Measurements from ENCODE around the gene TP53TG5.

TP53TG5 gene

DNA sequence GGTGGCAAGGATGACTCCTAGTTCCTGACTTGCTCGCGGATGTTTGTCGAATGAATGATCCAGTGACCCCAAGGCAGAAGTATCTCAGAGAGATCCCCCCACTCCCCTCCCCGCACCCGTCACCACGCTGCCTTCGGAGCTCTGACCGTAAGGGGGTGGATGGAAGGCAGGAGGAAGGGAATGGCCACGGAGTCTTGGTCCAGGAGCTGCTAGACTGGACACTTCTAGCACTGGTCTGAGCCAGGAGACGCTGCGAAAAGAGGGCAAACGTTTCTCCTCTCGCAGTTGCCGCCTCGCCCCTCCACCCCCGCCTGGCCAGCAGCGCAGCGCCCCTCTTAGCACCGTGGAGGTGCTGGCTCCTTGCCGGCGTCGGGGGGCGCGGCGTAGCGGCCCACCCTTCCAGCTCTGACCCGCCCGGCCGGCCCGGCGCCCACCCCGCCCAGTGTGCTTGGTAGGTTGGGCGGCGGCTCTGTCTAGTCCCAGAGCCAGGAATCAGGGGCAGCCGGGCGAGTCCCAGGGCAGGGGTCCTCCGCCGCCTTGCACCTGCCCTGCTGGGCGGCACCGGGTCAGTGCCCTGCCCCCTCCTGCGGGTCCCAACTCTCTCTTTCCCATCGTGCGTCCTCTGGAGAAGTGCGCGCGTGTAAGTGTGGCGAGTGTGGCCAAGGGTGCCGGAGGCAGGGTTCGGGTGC, 27.6 kb upstream of the TP53TG5 start:
- no peak for DNase-seq (ENCODE audit: low read depth)

DNA sequence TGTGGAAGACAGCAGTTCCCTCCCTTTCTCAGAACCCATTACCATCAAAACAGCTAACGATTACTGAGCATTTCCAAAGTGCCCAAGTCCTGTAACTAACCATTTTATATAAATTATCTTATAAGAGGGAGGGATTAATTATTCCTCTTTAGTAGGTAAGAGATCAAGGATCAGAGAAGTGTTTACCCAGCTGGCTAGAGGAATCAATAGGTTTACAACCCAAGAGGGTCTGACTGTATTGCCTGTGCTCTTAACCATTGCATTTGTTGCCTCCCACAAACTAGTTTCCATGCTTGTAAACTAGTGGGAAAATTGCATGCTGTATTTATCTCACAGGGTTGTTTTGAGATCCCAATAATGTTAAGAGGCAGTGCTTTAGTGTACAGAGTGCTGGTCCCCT, 26.3 kb upstream of the TP53TG5 start:
- no peak for DNase-seq (ENCODE audit: low read depth)

DNA sequence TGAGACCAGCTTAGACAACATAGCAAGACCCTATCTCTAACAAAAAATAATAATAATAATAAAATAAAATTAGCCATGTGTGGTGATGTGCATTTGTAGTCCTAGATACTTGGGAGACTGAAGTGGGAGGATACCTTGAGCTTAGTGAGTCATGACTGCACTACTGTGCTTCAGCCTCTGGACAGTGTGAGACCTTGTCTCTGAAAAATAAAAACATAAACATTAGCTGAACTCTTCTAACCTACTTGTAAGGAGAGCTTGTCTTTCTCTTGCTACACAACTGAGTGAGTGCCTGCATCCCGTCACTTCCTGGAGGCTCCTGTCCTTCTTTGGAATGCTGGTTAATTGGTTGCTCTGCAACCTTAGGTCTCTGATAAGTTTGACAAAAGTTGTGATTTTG, 24.8 kb upstream of the TP53TG5 start:
- DNase-seq (ENCODE audit: low read depth), result no peak

DNA sequence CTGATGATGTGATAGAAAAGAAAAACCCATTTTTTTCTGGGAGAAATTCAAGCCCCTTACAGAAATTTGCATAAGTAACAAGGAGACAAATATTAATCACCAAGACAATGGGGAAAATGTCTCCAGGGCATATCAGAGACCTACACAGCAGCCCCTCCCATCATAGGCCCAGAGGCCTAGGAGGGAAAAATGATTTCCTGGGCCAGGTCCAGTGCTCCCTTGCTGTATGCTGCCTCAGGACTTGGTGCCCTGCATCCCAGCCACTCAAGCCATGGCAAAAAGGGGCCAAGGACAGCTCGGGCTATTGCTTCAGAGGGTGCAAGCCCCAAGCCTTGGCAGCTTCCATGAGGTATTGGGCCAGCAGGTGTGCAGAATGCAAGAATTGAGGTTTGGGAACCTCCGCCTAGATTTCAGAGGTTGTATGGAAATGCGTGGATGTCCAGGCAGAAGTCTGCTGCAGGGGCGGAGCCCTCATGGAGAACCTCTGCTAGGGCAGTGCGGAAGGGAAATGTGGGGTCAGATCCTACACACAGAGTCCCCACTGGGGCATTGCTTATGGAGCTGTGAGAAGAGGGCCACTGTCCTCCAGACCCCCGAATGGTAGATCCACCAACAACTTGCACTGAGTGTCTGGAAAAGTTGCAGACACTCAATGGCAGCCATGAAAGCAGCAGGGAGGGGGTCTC, 22.4 kb upstream of the TP53TG5 start:
- DNase-seq (ENCODE audit: low read depth), result no peak

DNA sequence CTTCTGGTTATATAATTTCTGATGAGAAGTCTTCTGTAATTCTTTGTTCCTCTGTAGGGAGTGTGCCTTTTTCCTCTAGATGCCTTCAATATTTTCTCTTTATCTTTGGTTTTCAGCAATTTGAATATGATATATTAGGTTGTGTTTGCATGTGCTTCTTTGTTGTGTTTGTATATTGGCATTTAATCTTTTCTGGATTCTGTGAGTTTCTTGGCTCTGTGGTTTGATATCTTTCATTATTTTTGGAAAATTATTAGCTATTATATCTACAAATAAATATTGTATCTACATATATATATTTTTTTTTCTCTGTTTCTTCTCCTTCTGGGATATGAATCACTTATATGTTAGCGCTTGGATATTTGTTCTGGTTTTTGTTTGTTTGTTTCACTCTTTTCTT, 20.9 kb upstream of the TP53TG5 start:
- no peak for DNase-seq (ENCODE audit: low read depth)

DNA sequence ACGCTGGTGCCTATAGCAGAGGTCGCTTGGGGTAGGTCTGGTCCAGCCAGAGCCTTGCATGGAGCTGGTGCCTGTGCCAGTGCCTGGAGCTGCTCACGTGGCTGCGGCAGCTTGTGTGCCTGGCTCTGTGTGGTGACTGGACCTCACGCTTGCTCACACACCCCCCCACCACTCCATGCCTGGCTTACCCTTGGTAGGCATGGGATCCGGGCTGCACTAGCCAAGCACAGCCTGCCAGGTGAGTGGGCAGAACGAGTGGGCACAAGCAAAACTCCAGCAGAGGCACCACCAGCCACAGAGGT, 16.9 kb upstream of the TP53TG5 start:
- DNase-seq (ENCODE audit: low read depth), result no peak

DNA sequence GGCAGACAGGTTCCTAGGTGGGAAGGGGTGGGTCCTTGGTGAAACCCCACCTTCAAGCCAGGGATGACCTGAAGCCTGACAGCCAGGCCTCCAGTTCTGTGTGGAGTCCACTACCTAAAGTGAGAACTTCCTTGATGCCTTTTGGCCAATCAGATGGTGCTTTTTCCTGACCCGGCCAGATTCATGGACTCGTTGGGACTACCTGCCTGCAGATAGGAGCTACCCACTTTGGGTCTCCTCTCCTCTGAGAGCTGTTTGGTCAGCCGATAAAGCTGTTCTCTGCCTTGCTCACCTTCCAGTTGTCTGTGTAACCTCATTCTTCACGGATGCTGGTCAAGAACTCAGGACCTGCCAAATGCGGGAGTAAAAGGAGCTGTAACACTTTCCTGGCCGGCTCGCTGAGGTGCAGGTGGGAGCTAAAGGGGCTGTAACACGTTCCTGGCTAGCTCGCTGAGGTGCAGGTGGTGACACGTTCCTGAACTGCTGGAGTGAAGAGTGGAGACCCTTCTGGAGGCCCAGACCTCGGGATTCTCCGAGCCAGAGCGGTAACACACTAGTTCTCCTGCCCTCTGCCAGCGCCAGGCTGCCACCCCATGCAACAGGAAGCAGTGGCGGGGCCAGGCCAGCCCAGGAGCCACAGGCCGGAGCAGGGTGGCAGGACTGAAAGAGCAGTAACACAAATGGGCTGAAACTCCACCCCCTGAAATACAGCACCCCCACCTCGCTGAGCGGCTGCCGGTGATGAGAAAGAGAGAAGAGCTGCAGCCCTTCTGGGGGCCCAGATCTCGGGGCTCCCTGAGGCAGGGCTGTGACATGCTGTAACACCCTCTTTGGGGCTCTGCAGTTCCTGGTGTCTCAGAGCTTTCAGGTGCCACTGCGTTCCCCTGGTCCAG, 16.3 kb upstream of the TP53TG5 start:
- no peak for DNase-seq (ENCODE audit: low read depth)

DNA sequence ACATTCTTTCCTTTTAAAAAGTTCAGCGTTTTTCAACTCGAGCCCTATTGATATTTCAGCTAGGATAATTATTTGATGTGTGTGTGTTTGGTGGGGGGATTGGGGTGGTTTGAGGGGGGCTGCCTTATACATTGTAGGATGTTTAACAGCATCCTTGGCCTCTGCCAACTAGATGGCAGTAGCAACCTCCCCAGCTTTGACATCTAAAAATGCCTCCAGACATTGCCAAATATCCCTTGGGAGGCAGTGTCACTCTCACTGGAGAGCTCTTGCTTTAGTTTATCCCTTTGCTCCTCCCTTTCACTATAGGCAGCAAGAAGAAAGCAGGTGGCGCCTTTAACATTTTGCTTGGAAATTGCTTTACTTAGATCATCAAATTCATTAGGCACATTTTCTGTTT, 14.6 kb upstream of the TP53TG5 start:
- DNase-seq (ENCODE audit: low read depth), result no peak

DNA sequence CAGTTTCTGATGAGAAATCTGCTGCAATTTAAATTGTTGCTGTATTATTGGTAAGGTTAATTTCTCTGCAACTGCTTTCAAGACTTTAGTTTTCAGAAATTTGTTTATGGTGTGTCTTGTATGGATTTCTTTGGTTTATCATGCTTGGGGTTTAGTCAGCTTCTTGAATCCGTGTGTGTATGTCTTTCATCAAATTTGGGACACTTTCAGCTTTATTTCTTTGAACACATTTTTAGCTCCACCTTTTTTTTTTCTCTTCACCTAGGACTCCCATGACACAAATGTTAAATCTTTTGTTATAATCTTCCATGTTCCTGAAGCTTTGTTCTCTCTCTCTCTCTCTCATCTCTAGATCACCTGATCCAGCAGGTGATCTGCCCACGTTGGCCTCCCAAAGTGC, 13.4 kb upstream of the TP53TG5 start:
- DNase-seq (ENCODE audit: low read depth), result no peak

DNA sequence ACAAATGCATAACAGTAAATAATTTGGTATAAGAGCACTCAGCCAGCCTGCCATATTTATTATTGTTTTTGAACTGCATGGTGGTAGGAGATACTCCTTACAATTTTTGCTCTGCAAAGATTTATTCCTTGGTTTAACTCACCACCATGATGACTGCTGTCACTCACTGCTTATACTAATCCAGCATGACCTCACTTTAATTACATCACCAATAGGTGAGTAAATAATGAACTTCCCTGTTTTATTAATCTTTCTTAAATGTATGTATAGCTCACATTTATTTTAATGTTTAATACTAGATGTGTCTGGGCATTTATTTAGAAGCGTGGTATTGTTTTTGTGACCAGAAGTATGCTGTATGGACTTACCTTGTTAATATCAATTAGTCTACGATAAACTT, 12.8 kb upstream of the TP53TG5 start:
- DNase-seq (ENCODE audit: low read depth), result no peak

DNA sequence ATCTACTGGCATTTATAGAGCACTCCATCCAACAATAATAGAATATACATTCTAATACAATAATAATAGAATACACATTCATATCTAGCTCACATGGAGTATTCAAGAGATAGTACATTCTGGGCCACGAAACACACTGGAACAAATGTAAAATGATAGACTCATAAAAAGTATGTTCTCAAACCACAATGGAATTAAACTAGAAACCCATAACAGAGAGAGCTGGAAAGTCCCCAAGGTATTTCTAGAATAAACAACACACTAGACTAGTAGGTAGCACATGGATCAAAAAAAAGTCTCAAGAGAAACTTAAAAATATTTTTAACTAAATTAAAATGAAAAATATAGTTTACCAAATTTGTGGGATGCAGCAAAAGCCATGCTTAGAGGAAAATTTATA, 9.1 kb upstream of the TP53TG5 start:
- no peak for DNase-seq (ENCODE audit: low read depth)

DNA sequence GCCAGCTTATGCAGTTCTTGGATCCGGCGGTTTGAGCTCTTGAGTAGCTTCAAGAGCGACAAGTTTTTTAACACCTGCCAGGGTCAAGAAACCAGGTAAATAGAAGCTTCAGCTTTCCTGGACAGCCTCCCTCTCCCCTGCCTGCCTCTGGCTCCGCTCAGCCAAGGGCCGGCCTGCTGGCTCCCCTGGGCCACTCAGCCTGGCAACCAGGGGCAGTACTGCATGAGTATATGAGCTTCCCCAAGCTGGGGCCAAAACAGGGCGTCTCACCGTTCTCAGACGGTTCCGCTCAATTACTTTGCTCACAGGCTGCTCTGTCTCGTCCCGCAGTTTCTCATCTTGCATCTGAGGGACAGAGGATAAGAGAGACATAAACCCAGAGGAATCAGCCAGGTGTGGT, 856 bp downstream of the TP53TG5 start:
- DNase-seq (ENCODE audit: low read depth), result no peak

DNA sequence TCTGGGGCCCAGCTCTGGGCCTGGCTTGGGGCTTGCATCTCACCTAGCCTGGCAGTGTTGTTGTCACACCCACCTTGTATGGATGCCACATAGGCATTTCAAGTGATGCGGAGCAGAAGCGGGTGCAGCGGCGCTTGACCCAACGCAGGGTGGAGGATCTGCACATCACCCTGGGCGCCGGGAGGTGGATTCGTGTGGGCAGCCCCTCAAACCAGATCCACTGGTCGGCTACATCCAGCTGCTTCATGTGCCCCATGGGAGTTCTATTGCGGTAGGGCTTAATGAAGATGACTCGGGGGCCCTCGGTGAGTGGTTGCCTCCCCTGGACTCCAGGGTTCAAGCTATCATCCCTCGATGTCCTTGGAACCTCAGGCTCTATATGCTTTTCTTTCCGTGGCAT, 3.2 kb downstream of the TP53TG5 start:
- DNase-seq (ENCODE audit: low read depth), result no peak

DNA sequence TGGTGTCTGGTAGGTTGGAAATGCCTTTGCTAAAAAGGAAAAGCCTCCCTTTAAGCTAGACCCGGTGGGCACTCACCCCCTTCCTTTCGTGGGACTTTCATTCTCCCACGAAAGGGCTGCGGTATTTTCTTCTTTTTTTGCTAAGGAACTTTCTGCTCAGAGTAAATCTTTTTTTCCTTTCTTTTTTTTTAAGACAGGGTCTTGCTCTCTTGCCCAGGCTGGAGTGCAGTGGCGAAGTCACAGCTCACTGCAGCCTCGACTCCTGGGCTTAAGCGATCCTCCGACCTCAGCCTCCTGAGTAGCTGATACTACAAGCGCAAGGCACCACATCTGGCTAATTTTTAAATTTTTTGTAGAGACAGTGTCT, 4.0 kb downstream of the TP53TG5 start:
- no peak for DNase-seq (ENCODE audit: low read depth)

DNA sequence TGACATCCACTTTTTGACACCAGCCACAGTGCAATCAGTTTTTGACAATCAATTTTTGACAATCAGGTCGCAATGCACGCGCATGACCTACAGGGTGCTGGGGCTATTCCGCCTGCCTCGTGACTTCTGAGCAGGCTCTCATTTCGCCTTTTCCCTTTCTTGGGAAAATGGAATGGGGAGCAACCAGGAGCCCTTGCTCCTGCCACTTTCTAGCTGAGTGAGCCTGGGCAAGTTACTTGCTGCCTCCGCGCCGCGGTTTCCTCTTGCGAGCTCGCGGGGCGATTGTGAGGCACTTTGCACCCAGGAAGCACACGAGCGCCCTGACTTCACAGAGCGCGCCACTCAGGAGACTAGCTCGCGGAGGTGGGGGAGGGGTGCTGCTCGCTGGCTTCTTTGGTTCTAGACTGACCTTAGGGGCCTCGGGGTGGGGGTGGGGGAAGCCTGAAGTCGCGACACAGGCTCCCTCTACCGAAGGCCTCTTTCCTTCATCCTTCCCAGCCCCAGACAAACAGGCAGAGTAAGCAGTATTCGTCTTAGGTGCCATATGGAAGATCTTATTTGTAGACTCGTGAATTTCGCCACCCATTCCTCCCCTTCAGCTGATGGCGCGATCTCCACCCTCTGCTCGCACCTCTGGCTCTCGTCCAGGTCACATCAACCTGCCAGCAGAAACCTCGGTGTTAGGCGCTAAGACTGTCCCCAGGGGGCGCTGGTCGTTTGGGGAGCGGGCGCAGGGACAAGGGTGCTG, 4.6 kb downstream of the TP53TG5 start:
- peak; percentile 85 for DNase-seq (ENCODE audit: low read depth)

DNA sequence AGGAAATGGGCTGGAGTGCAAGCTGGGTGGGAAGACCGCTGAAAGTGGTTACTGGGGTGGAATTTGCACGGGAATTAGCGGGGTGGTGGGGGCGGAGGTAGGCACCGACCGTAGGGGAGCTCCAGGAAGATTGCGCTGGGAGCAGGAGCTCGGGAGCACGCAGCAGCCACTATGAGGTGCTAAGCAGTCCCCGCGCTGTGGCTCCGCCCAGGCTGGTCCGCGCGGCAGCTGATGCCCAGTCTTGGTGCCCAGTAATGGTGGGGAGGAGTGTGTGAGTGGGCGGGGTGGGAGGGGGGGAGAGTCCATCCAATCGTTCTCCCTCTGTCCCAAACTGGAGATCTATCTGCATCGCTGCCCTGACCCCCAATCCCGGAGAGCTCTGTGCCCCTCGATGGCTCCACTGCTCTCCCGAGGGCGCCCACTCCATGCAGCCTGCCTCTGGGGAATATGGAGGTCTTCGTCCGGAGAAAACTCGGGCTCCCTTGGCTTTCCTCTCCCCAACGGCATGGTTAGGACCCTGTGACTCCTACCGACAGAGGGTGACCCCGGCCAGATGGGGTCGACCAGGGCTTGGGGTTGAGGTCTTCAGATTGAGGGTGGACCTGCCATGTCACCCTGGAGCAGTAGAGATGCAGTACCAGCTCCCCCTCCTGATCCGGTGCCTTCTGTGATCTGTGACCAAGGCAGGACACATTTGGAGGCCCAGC, 5.3 kb downstream of the TP53TG5 start:
- DNase-seq (ENCODE audit: low read depth), result no peak

DNA sequence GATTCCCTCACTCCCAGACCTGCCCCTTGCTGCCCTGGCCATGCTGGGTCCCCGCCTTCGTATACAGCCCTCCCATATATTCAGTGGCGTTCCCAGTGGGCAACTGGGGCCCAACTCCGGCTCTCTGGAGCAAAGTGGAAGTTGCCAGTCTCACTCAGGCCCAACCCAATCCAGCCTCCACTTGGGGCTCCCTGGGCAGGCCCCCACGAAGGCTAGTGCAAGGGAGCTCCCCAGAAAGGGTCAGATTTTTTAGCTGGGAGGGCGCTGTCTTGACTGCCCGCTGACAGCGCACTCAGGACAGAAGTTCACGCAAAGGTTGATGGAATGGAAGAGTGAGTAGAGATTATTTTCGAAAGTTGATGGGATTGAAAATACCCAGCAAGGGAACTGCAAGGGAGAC, 5.9 kb downstream of the TP53TG5 start:
- DNase-seq (ENCODE audit: low read depth), result no peak

DNA sequence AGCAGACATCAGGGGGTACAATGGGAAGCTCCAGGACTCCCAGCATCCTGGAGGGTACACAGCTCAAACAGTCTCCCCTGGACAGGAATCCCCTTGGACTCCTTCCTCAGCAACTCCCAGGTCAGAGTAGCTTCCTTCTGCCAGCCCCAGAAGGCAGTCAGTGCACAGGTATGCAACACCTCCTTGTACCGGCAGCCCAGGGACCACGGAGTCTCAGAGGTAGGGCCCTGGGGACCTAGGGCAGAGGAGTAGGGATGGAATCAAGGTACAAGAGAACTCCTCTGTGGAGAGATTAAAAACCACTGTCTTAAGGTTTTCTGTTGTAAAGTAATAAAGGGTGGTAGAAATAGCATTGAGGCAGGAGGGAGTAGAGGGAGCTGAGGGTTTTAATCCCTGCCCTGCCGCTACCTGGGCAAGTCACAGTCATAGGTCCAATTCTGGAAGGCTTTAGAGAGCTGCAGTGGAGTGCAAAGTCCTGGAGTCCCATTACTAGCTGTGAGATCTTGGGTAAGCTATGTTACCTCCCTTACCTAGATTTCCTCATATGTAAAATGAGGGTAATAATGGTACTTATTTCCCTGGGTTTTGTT, 7.5 kb downstream of the TP53TG5 start:
- DNase-seq (ENCODE audit: low read depth), result no peak

DNA sequence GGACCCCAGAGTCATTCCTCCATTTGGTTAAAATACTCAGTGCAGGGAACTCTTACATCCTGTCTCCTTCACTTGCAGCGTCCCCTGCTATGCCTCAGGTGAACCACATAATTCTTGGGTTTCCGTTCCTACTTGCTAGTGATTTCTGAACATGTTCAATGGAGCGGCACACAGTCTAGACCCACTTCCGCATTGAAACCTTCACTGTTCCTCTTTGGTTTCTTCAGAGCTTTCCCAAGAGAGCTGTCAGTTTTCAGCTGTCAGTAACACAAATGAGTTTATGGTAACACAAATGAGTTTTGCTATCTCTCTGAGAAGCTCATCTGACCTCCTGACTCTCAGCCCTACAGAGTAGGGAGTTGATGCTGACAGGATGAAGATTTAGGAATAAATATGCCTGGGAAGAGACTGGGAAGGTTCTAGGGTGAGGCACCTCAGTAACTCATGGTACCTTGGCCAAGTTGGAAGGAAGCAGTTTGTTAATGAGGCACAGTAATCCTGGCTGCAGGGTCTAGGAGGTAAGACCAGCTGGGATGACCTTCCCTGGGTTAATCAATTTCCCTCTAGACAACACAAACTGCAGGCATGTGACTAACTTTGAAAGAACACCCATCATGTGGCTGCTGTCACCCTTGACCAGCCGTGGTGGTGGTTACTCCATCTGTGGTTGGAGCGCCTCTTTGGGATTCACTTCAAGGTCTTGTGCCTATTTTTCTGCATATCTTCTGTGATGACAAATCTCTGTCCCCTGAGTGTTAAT, 9.7 kb downstream of the TP53TG5 start:
- DNase-seq (ENCODE audit: low read depth), result no peak

DNA sequence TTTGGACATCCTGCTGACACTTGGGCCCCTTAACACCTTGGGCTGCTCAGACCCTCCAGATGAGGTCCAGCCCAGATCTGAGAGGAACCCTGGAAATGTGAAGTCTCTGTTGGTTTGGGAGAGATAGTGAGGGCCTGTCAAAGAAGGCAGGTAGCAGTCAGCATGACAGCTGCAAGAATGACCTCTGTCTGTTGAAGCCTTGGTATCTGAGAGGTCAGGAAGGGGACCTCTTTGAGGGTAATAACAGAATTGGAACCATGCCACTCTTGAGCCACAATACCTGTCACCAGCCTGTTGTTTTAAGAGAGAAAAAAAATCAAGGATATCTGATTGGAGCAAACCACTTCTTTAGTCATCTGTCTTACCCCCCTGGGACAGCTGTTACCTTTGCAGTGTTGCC, 11.0 kb downstream of the TP53TG5 start:
- no peak for DNase-seq (ENCODE audit: low read depth)

DNA sequence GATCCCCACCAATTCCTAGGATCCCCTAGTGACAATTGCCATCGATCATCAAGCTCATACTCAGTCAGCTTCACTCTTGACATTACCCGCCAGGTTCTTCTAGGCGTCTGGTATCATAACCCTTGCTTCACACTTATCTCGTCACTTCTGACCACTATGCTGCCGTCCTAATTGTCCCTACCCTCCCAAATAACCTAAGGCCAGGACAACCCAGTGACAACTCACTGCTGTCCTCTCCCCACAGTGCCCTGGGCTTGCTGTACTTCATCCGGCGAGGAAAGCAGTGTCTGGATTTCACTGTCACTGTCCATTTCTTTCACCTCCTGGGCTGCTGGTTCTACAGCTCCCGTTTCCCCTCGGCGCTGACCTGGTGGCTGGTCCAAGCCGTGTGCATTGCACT, 11.5 kb downstream of the TP53TG5 start:
- DNase-seq (ENCODE audit: low read depth), result no peak

All from activated T-cell treated with anti-CD3 and anti-CD28 coated beads for 24 hours (primary cell).